Measurements from ENCODE around the gene WFS1.

DNA sequence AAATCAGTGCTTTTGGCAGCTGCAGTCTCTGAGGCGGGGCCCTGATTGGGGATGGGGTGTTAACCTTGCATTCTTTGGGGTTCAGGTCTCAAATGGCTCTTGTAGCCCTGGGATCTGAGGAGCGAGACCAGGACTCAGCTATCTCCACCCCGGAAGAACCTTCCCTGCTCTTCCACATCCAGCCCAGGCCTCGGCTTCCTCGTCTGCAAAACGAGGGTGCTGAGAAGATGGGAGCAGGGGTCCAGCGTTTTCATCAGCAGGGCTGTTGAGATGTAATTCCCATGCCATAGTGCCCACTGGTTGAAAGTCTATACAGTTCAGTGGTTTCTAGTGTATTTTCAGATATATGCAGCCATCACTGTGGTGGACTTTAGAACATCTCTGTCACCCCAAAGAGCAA, 34.6 kb upstream of the WFS1 start:
- TF ChIP-seq POLR2AphosphoS5 (IDR thresholded peaks at IDR 0.05), result no peak
- TF ChIP-seq CTCF (IDR thresholded peaks at IDR 0.05), result no peak

Data from esophagus muscularis mucosa (tissue), 3 donors.